Left kidney (tissue), 2 donors: ENCODE measurements around the gene LMO2. TPM values are rescaled to one million over a fixed set of nuclear protein-coding genes. Genes with fewer than 3 reads are reported as not detected.
"Not testable (repeated sequence)": the region's sequence is repeated elsewhere in the genome, so short reads cannot be mapped to it uniquely, and the experiment has no call there.

Experiments used
- DNase-seq: peaks from one replicate; pipeline ENCODE4 v3.0.0-alpha.2; 2013
- polyA plus RNA-seq: library from polyadenylated mRNA; unstranded; fragments of 120-200 nt; gene quantifications from one replicate; pipeline ENCODE4 v1.2.1, GENCODE V29; 2013; ENCODE audit not compliant: insufficient read length

The LMO2 gene
- polyA plus RNA-seq, 1 donor, result 28.6 TPM

DNA sequence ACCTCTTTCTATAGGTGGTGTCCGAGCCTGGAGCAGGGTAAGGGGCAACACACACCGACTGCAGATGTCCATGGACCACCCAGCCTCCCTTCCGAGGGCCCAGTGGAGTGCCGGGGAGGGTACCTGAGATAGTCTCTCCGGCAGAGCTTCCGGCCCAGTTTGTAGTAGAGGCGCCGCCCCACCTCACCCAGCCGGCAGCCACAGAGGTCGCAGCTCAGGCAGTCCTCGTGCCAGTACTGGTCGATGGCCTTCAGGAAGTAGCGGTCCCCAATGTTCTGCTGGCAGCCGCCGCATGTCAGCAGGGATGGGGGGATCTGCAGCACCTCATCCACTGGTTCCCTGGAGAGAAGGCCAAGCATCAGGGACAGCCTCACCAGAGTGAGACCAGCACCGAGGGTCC is 27.4 kb downstream of the LMO2 start:
- no peak for DNase-seq

DNA sequence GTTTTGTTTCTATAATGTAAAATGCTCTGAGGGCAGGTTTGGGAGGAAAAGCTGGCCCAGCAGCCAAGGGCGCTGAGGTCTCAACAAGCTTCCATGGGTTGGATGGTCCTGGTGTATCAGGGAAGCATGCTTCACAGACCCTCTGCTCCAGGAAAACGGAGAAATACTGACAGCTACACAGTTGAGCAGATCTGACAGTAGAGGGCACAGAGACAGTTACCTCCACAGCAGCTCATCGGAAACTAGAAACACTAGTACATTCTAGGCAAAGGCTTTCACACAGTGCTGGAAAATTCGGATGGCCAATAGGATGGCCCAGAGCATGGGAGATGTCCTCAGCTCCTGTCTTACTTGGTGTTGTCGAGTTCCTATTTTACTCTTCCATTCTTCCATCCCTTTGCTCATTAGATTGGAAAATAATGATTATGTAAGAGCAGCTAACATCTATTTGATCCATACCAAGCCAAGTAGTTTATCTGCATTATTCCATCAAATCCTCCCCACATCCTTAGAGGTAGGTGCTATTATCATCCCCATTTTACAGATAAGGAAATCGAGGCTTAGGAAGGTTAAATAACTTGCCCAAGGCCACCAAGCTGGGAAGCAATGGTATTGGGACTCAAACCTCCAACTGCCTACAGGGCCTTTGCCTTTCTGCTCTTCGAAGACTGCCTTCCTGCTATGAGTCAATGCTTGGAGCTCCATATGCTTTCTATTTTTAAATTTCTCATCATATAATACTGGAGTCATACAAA is 28.3 kb downstream of the LMO2 start:
- DNase-seq, result no peak

DNA sequence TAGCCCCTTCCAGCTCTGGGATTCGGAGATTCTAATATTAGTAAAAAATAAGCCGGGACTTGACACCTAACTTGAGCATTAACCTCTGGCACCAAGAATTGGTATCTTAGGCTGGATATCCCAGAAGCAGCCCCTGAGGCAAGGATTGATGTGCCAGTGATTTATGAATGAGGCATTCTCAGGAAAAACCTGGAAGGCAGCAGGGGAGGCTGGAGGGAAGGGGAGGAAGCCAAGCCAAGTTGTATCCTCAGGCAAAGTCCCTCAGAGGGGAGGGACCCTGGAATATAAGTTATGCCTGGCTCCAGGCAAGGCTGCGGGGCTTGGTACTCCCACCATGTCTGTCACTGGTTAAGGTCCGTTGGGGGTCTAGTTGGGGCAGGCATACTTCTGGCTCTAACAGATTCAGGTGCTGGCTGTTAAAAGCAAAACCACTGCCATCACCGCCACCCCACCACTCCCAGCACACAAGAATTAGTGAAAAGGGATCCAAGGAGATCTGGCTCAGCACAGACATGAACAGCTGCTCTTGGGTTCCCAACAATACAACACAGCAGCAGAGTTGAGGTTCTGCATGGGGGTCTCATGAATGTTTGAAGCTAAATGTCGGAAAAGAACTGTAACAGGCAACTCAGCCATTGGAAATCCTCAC is 29.8 kb downstream of the LMO2 start:
- DNase-seq, result no peak

DNA sequence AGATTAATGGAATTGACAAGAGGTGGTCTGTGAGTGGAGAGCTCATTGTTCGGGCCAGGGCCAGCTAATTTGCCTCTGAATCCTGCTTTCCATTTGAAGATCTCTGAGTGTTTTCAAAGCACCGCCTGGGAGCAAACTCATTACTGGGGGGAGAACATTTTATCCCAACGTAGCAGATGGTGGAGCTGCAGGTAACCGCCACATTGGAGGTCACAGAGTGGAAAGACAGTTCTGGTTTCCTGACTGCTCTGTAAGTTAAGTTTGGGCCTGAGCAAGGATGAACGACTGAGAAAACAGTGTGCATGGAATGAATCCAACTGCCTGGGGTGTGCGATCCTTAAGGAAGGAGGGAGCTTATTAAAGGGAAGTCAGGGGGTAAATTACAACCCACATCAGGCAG is 30.5 kb downstream of the LMO2 start:
- DNase-seq, result no peak

DNA sequence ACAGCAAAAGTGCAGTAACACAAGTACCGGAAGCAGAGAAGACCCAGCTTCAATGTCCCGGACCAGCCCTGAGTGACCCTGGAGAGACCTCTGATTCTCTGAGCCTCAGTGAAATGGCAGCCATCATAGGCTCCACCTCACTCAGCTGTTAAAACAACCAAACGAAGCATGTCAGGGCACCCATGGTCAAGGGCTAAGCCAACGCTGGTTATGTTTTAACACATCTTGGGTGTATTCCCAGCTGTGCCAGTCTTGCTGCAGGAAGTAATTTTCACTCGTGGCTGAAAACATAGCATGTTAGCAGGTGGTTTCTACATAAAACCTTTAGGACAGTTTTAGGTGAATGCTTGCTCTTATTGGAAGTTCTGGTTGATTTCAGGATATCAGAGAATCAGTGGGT is 30.9 kb downstream of the LMO2 start:
- DNase-seq, result no peak

DNA sequence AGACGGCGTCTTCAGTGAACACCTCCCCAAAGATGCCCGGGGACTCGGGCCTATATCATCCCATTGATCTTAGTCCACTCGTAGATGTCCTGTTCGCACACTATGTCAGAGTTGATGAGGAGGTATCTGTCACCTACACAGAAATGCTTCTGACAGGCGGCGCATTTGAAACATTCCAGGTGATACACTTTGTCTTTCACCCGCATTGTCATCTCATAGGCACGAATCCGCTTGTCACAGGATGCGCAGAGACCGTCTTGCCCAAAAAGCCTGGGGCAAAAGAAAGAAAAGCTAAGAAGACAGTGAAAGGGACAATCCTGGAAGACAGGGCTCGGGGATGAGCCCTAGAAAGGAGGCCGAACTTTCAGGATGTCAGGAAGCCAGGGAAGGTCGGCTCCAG is 32.6 kb downstream of the LMO2 start:
- no peak for DNase-seq

DNA sequence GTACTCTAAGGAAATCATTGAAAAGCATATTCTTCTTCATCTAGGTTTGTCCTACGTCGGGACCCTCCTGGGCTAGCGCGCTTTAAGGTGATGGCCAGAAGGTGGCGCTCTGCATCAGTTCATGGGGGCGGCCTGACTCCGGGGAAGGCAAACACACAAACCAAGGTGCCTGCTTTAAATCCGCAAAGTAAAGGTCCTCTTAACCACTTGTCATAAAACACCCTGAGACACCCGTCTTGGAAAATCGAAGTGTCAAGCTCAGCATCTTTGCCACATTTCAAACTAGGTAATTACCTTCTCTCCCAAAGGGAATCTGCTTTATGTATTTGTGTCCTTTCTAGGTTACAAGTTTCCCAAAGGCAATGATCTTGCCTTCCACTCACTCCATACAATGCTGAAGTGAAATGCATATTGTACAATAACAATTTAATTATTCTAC is 33.9 kb downstream of the LMO2 start:
- DNase-seq, result peak; percentile 78

DNA sequence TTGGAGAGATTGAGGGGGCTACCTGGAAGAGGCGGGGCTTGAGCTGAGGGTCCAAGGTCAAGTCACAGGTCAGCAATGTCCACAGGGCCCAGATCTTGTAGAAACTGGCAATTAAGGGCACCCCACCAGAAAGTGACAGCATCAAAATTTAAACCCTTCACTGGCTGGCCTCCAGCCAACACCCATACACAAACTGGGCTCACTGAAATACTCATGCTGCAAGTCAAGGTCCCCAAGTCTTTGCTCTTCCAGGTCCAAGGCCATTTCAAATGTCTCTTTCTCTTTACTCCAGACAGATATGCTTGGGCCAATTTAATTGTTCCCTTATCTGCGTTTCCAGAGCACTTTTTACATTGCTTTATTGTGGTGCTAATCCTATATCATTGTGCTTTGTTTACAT is 36.4 kb downstream of the LMO2 start:
- no peak for DNase-seq

DNA sequence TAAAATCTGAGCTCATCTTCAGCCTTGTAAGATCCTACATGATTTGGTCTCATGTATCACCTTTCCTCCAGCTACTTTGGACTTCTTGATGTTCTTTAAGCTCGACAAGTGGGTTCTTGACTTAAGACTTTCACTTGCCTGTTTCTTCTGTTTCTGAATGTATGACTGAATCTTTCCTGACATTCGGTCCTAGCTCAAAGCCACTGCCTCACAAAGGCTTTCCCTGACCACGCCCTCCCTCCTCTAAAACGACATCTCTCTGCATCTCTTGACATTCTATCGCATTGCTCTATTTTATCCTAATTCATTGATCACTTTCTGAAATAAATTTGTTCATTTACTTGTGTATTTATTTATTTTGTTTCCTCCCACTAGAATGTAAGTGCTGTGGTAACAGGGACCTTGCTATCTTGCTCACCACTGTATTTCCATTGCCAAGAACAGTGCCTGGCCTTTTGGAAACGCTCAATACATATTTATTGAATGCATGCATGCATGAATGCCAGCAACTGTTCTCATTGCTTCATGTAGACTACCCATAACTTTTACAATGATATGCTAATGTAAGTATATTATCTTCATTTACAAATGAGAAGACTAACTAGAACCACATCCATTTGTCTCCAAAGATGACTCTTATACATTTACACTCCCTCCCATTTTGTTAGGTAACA is 43.0 kb downstream of the LMO2 start:
- DNase-seq, result no peak

DNA sequence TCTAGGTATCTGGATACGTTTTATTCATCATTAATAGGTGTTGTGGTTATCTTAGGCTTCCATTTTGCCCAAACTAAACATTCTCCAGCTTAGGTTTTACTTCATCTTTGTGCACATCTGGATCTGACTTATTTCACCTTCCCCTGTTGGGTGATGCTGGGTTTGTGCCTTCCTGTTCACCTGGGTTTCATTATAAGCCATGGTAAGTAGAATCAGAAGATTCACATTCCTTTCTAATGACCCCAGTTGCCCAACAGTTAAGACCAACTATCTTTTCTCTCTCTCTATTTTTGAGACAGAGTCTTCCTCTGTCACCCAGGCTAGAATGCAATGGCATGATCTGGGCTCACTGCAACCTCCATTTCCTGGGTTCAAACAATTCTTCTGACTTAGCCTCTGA is 44.6 kb downstream of the LMO2 start:
- DNase-seq, result no peak

DNA sequence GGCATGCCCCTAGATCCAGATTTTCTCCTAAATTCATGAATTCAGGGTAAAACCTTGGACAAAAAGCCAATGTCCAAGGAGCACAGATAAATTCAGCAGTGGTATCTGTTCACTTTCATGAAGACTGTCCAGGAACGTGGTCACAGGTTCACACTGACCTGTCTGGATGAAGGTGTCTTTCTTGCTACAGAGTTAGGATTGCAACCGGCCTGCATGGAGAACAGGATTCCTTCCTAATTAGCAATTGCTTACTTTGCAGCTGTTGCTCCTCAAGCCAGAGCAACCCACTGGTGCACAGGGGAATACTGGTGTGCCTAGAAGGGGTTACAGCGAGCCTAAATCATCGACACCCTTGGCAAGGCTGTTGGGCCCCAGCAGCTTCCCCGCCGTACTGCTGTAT is 47.6 kb downstream of the LMO2 start:
- no peak for DNase-seq

DNA sequence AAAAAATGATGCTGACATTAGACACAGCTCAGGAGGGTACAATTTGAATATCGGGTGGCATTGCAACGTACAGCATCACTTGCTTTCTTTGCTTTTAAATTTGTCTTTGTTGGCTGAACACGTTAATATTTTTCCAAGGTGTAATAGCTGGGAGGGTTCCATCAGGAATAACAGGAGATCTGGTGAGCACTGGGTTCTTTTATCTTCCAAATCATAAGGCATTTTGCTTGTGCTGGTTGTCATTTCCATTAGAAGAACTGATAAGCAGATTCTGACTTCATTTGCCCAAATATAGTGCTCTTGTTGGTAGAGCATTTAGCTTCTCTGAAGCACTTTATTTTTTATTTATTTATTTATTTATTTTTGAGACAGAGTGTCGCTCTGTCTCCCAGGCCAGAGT is 48.9 kb downstream of the LMO2 start:
- DNase-seq, result no peak

DNA sequence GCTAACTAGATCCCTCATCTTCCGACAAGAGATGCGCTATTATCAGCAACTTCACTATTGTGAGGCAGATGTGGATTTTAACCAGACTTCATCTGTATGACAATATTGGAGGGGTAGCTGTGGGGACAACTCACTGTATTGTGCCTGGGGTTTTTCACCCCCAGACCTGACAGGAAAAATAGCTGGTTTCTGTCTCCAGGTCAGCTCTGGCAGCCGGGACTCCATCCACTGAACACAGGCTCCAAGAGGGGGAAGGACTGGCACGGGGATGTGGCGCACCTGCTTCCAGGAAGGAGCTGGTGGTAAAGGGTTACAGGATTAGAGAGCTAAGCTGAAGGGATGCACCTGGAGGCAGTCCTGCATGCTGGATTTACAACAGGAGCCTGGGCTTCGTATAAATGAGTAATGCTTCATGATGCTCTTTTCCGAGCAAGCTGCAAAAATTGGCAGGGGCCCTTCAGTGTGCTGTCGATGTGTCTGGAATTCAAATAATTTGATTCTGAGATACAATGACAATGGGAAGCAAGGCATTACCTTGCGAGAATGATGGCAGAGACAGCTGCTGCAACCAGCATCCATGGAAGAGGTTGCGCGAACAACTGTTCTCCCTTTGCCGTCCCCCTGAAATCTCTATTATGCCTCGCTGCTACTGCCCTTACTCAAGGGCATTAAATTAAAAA is 49.5 kb downstream of the LMO2 start:
- DNase-seq, result no peak

DNA sequence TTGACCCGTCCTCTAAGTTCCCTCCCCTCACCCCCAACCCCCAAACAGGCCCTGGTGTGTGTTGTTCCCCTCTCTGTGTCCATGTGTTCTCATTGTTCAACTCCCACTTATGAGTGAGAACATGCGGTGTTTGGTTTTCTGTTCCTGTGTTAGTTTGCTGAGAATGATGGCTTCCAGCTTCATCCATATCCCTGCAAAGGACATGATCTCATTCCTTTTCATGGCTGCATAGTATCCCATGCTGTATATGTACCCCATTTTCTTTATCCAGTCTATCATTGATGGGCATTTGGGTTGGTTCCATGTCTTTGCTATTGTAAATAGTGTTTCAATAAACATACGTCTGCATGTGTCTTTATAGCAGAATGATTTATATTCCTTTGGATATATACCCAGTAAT is 53.6 kb downstream of the LMO2 start:
- DNase-seq, result not testable (repeated sequence)

DNA sequence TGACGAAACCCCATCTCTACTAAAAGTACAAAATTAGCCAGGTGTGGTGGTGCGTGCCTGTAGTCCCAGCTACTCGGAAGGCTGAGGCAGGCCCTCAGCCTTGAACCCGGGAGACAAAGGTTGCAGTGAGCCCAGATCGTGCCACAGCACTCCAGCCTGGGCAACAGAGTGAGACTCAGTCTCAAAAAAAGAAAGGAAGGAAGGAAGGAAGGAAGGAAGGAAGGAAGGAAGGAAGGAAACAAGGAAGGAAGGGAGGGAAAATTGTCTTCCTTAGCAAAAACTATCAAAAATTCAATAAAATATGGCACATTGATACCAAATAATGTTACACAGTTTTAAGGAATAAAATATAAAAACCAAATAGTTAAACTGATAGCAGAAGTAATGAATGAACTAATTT is 54.5 kb downstream of the LMO2 start:
- DNase-seq, result not testable (repeated sequence)

DNA sequence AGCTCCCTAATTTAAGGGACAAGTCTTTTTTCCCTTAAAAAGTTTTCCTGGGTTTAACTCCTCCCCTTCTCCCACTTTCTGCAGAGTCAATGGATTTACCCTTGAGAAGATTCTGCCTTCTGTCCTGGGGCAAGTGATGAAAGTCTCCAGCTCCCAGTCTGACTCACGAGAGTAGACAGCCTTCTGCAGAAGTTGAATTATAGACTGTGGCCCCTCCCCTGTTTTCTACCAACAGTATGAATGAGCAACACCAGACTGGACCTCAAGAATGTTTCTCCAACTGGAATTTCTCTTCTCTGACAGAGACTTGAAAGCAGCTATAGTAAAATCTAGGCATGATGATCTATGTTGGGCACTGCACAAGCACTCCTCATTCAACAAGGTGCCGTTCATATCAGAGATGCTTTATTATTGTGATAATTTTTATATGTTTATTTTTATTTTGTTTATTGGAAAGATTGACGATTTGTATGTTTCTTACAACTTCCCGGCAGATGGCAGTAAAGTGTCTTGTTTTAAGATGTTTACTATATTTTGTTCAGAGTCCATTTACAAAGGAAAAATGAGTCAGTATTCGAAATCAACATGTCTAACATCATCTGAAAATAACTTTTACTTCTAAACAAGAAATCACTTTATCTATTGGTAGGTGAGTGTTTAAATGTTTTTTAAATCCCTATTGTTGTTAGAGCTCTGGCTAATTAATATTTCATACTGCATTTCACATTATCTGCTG is 56.6 kb downstream of the LMO2 start:
- DNase-seq, result no peak

DNA sequence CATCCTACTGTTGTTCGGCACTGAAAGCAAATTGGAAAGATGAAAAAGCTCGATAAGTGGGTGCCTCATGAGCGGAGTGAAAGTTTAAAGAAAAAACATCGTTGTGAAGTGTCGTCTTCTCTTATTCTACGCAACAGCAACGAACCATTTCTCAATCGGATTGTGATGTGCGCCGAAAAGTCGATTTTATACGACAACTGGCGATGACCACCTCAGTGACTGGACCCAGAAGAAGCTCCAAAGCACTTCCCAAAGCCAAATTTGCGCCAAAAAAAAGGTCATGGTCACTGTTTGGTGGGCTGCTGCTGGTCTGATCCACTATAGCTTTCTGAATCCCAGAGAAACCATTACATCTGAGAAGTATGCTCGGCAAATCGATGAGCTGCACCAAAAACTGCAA is 59.2 kb downstream of the LMO2 start:
- DNase-seq, result no peak

DNA sequence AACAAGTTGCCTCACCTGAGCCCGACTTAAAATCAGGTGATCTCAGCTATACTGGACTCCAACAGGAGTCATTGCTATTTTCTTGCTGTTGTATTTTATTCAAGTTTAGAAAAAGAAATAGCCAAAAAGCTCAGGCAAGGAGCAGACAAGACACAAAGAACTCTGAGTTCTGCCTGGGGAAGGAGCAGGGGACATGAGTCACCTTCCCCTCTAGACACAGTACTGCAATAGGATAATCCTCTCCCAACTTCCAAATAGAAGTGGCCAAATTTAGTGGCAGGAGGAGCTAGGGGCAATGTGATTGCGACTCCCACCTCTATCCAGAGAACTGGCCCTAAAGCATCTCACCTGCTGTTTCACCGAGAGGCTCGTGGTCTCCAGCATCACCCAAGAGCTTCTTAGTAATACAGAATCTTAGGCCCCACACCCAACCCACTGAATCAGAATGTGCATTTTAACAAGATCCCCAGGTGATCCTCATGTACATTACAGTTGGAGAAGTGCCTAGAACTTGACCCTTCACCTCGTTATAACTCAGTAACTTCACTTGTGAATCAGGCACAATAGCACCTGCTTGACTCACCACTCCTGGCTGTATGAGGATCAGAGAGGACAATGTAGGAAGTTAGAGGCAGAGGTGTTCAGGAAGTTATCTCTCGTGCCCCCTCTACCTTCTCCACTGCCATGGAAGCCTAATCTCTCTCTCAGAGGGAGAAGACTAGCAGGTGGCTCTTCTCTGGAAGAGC is 60.8 kb downstream of the LMO2 start:
- no peak for DNase-seq

DNA sequence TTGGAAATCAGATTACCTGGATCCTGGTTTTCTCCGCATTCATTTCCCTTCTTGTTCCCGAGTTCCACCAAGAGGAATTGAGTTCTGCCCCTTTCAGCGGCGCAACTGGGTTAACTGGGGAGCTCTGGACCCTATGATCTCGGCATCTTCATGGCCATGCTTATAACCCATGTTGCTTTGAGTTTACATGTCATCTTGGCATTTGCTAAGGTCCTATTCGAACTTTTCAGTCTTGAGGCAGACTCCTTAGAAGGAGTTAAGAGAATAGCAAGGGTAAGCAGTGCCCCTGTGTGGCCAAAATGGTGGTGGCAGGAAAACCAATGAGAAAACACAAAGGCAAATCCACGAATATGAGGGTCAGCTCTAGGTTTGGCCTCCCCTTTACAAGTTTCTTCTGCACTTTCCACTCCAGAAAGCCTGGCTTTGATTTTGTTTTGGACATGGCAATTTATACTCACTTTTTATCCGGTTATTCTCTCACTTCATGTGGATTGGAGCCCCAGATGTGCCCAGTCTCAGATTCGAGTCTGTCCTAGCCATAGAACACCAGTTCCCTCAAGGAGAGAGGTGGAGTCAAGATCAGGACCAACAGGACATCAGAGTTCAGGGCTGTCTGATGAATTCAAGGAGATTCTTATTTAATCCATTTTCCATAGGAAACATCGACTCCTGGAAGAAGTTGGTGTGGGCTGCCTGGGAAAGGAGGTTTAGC is 62.3 kb downstream of the LMO2 start:
- DNase-seq, result peak; percentile 75

DNA sequence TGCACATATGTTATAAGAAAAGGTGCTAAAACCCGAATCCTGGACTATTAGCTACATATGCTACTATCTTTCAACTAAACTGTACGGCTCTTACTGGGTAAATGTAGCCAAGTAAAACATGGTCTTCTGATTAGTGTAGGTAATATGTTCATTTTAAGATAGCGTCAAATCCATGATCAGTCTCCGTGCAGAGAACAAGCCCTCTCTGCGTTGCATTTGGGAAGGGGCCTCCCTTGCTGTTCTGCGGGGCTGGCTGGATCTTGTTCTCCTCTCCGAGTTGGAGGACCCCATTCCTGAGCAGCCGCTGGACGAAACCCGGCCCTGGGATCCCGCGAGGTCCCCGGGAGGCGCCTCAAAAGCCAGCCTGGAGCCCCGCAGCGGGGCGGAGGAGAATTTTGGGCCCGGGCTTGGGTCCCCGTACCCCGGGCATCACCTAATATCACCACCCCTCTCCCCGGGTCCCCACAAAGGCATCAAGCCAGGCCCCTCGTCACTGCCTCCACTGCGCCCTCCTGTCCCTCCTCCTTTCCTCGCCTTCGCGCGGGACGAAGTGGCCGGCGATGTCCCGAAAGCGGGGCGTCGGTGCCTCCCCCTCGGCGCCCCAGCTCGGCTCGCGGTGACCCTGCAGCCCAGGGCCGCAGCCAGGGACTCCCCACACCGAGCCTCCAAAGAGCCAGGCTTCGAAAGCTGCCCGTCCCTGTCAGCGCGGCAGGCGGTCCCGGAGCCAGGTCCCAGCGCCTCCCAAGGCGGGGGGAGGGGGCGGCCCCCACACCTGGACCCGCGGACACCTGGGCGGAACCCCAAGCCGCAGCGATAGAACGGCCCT is 63.1 kb downstream of the LMO2 start:
- DNase-seq, result peak; percentile 28
